ENCODE measurements around the gene IRF1.

Gene IRF1

DNA sequence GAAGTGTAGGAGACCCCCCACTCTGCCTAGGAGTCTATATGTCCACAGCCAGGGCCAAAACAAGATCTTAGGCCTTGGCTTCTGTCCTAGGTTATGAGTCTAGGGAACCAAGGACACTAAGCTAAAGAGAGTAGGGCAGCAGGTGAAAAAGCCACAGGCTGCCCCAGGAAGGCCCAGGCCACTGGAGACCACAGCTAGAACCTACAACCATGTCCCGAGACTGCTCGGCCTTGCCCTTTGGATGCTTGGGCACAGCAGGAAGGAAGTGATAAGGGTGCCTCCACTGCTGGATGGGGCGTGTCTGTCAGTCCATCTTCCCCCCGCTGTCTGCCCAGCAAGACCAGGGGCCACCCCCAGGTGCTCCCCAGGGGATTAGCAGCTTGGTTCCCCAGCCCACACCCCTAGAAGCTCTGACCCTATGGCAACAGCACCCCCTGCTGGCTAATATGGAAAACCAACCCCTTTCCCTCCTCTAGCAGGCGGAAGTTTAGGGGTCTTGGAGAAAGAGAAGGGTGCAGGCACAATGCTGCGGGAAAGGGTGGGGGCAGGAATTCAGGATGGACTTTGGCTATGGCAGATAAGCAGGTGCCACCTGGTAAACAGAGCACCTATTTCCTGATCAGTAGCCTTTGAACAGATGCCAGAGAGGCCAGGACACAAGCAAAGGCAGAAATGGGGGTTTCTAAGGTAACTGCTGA is 10.5 kb upstream of the IRF1 start:
- peak; percentile 11 for DNase-seq

DNA sequence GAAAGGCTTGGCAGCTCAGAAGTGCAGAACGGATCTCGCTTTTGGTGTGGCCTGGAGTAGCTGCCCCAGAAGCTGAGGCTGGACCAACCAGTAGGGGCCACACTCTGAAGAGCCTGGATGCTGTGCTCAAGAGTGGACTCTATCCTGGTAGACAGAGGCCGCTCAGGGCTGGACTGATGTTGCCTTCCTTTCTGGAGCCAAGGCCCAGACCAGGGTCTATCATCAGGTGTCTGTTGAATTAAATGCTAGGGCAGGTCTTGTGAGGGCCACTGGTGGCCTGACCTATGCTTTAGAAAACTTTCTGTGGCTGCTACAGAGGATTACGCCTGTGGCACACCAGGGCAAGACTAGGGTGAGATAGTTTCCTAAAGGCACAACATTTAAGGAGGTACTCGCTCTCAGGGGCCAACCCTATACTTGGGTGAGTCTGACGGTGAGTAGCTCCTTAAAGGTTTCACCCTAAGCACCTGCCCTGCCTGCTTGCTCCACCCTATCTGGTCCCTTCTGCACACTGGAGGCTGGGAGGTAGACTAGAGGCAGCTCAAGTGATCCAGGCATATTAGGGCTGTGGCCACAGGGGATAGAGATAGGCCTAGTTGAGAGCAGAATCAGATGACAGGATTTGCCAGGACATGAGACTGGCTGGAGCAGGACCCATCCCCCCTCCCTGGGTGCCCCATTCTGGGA is 9.8 kb upstream of the IRF1 start:
- DNase-seq: no peak

DNA sequence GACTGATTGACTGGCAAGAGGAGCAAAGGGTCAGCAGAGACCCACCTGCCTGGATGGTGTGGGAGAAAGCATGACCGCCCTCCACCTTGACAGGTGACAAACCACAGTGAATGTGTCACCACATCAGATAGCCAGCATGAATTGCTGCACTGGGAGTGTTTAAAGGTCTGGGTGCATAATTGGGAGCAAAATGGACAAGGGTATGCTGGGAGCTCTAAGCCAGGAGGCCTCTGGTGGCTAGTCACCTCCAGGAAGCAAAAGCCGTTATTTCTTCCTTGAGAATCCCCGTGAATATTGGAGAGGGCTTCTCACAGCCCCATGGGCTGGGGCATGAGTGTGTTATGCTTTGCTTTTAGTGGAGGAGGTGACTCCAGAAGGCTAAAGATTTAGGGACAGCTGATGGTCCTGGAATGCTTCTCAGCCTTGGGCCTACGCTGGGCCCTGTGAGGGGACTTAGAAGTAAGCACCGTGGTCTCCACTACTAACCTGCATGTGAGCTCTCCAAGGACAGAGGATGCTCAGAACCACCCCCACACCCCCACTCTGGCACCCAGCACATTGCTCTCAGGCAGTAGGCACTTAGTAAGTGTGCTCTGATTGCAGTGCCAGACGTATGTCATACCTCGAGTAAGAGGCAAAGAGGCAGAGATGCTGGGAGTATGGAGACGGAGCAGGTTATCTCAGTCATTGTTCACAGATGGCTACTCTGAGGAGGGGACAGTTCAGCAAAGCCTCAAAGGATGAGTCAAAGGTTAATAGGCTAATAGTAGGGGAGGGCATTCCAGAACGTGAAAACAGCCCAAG is 9.1 kb upstream of the IRF1 start:
- DNase-seq: no peak

GRCh38 chr5:132498686-132499271 is 8.2 kb upstream of the IRF1 start:
- no peak for DNase-seq

- DNase-seq: no peak
These were observed 7.6 kb upstream of the IRF1 start for GRCh38 chr5:132498152-132498551.

- DNase-seq: no peak
These were observed 7.0 kb upstream of the IRF1 start for GRCh38 chr5:132497488-132497997.

DNA sequence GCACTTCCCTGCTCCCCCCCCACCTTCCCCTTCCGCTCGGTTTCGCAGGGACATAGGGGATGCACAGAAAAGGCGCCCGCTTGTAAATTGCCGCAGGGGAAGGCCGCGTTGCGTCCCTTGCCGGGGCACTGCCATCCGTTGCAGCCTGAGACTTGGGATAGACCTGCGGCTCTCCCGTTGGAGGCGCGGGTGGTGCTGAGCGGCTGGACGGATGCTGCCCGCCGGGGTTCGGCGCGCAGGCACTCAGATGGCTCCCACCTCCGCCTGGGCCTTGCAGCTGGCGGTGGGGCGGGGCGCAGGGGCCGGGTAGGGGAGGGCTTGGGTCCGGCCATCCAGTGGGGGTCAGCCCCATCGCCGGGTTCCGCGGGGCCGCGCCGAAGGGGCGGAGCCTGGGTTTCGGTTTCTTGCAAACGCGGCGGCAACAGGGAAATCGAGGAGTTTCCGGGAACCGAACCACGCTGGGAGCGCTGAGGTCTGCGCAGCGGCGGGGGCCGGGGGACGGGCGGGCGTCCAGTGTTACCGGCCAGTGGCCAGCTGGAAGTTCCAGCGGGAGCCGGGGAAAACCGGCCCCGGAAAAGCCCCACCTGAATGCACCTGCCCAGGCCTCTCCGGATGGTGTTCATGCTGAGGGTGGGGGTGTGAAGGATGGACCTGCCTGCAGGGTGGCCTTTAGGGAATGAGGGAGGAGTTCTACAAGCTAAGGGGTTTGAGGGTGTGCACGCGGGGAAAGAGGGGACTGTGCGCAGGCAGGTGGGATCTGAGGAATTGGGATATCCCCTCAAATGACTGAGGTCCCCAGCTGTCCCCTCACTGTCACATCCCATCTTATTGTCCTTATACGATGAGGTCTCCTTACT is 6.3 kb upstream of the IRF1 start:
- no peak for DNase-seq

- peak; percentile 49 for DNase-seq
These were observed 5.6 kb upstream of the IRF1 start for GRCh38 chr5:132496191-132496630.

GRCh38 chr5:132495667-132496190 is 5.2 kb upstream of the IRF1 start:
- peak; percentile 73 for DNase-seq

GRCh38 chr5:132493821-132494220 is 3.2 kb upstream of the IRF1 start:
- DNase-seq: no peak

- DNase-seq: no peak
These were observed 2.7 kb upstream of the IRF1 start for GRCh38 chr5:132493241-132493640.

DNA sequence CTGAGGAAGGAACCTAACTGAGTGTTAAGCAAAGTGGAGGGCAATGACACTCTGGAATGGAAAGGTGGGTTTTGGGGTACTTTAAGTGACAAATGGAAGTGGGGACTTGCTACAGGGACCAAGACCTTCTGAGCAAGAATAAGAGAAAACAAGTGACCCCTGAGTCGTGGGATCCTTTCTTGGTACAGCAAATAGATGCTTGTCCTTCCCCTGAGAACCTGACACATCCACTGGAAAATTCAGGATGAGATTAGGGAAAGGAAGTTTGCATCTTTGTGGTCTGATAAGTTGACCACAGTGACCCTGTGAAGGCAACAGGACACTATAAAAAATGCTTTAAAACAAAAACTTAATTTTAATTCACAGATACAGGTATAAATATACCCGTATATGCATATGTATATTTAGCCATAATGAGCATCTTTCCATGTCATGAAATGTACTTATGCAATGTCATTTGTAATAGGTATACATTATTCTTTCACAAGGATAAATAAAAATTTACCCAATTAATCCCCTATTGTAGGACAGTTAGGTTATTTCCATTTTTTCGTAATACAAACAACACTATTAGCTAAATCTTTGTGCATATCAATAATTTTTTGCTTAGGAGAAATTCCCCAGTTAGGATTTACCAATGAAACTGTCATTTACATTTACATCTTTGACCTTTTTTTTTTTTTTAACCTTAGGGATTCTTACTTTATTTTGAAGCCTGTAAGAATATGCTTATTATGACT is 2.0 kb upstream of the IRF1 start:
- no peak for DNase-seq

- DNase-seq: no peak
These were observed 1.1 kb upstream of the IRF1 start for GRCh38 chr5:132491368-132492364.

DNA sequence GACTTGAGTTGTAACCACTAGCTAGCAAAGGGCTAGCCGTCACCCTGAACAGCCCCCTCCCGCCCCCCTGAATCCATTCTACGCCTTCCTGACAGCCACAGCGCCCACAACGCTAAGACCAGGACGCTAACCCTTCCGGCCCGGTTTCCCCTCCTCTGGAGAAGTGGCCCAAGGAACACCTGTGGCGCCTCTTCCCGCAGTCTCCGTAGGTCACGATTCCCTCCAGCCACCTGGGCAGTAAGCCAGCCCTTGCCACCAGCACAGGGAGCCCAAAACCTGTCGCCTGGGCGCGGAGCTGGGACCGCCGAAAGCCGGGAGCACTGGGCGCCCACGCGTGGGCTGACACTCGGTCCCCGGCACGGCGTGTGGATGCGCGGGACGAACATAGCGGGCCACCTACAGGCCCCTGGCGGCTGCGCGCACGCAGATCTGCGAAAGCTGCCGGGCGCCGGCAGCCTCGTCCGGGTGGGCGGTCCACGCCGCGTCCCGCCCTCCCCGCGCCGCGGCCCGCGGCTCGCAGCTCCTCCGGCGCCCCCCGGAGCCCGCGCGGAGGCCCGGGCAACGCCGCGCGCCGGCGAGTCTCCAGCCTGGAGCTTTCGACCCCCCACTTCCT is 596 bp downstream of the IRF1 start:
- DNase-seq: no peak

GRCh38 chr5:132489051-132489770 is 1.4 kb downstream of the IRF1 start:
- DNase-seq: no peak

GRCh38 chr5:132488590-132488989 is 2.0 kb downstream of the IRF1 start:
- no peak for DNase-seq

GRCh38 chr5:132487841-132488555 is 2.6 kb downstream of the IRF1 start:
- no peak for DNase-seq

DNA sequence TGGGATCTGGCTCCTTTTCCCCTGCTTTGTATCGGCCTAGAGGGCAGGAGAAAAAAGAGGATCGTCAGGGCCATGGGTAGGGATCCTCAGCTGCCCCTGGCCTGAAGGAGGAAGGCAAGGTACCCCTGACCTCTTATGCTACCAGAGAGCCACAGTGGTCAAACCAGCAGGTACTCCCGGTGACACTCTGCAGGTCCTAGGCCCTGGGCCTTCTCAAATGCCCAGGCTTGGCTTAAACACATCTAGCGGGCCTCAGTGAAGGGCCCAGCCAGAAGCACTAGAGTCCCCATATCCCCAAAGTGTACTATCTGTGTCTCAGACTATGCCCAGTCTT is 3.5 kb downstream of the IRF1 start:
- DNase-seq: no peak
